Stimulated activated naive B cell treated with anti-CD40 and anti-IgM and Interleukin-4, amounts not matched to agents 10 μg/mL and 1 μg/mL and 100 μg/mL, for 72 hours (primary cell): ENCODE measurements around the gene ZNF618.

ENCODE experiments used
- ATAC-seq, 2 donors: fragments of 150-1000 bp; cut with Tn5 transposase; replicated peaks; 2 replicates each; pipeline ENCODE4 v1.10.0; 2021; ENCODE audit warnings: moderate library complexity in 1 of 2
- DNase-seq: peaks from one replicate; pipeline ENCODE4 v3.0.0; 2021
- H3K27ac Mint-ChIP-seq: one replicate; pipeline ENCODE4 v1.8.0; 2022; ENCODE audit warnings: mild to moderate bottlenecking, mixed read lengths
- H3K27me3 Mint-ChIP-seq, 2 donors: one replicate each; pipeline ENCODE4 v1.8.0; 2022; ENCODE audit warnings: mixed read lengths in 2 of 2
- H3K36me3 Mint-ChIP-seq, 2 donors: one replicate each; pipeline ENCODE4 v1.8.0; 2022; ENCODE audit warnings: mixed read lengths in 2 of 2, mild to moderate bottlenecking in 1 of 2
- H3K4me1 Mint-ChIP-seq, 2 donors: one replicate each; pipeline ENCODE4 v1.8.0; 2022; ENCODE audit warnings: mixed read lengths in 2 of 2, mild to moderate bottlenecking in 1 of 2
- H3K4me3 Mint-ChIP-seq, 2 donors: one replicate each; pipeline ENCODE4 v1.8.0; 2022; ENCODE audit warnings: mild to moderate bottlenecking in 2 of 2, mixed read lengths in 2 of 2, moderate library complexity in 1 of 2
- H3K9me3 Mint-ChIP-seq, 2 donors: one replicate each; pipeline ENCODE4 v1.8.0; 2022; ENCODE audit warnings: mixed read lengths in 2 of 2, mild to moderate bottlenecking in 1 of 2

Gene ZNF618

GRCh38 chr9:114092336-114092735, 216.2 kb downstream of the ZNF618 start:
- DNase-seq (no peak), ATAC-seq (no peak)
- H3K4me3 Mint-ChIP-seq: no peak overlapping the region
- H3K27ac Mint-ChIP-seq: no peak overlapping the region
- no peaks in the 10 kb centered on the region for H3K9me3 Mint-ChIP-seq
- peaks cover 6 to 13% of the 10 kb centered on the region in 2 donors for H3K4me1 Mint-ChIP-seq
- no peaks in the 10 kb centered on the region for H3K36me3 Mint-ChIP-seq
- H3K27me3 Mint-ChIP-seq: peaks cover 37 to 41% of the 10 kb centered on the region in 2 donors

DNA sequence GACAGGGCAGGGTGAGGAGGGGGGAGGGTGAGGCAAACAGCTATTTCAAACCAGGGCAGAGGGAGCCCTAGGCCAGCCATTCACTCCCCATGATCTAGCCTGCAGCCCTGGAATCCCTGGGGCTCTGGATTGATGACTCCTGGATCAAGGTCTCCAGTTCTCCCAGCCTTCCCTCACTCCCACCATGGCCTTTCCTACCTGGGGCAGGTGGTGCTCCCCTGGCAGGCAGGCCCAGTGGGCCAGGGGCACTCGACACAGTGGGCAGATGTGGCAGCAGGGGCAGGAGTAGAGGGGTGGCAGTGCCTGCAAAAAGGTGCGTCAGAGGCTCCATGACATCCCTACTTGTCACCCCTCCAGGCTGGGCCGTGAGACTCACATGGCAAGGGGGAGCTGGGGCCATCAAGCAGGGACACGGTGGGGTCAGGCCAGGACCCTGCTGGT, 216.9 kb downstream of the ZNF618 start:
- no peak overlapping the region for H3K4me3 Mint-ChIP-seq
- peaks cover 9 to 18% of the 10 kb centered on the region in 2 donors for H3K4me1 Mint-ChIP-seq
- no peaks in the 10 kb centered on the region for H3K9me3 Mint-ChIP-seq
- H3K36me3 Mint-ChIP-seq: no peaks in the 10 kb centered on the region
- ATAC-seq (no peak), DNase-seq (no peak)
- peaks cover 41 to 46% of the 10 kb centered on the region in 2 donors for H3K27me3 Mint-ChIP-seq
- no peak overlapping the region for H3K27ac Mint-ChIP-seq

GRCh38 chr9:114093761-114094505, 217.8 kb downstream of the ZNF618 start:
- no peak overlapping the region for H3K4me3 Mint-ChIP-seq

GRCh38 chr9:114094971-114095370, 218.9 kb downstream of the ZNF618 start:
- ATAC-seq (no peak), DNase-seq (no peak)
- Mint-ChIP-seq H3K36me3 (no peaks in the 10 kb centered on the region), H3K4me3 (no peak overlapping the region), H3K4me1 (peaks cover 9 to 18% of the 10 kb centered on the region in 2 donors), H3K27me3 (peaks cover 50% of the 10 kb centered on the region in 2 donors), H3K9me3 (no peaks in the 10 kb centered on the region), H3K27ac (no peak overlapping the region)

More at GRCh38 chr9:114093761-114094505, 217.8 kb downstream of the ZNF618 start:
- Mint-ChIP-seq H3K4me1 (peaks cover 9 to 18% of the 10 kb centered on the region in 2 donors), H3K27me3 (peaks cover 43 to 47% of the 10 kb centered on the region in 2 donors), H3K27ac (no peak overlapping the region), H3K36me3 (no peaks in the 10 kb centered on the region), H3K9me3 (no peaks in the 10 kb centered on the region)
- DNase-seq (no peak), ATAC-seq (no peak)

DNA sequence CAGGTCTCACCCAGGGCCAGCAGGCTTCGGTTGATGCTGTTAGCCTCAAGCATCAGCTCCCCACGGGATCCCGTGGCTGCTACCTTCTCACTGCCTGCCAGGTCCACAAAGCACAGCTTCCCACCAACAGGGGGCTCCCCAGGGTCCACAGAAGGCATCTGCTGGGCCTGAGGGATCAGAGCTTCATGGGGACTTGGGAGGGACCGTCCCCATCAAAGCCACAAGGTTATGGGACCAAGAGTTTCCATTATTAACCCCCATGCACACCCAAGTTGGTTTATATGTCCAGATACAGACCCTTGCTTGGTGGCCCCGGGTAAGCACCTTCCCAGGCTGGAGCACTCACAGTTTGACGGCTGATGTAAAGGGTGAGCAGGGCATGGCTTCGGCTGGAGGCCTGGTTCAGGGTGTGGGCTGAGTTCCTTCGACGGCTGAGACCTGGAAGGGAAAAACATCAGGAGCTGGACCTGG, 220.0 kb downstream of the ZNF618 start:
- no peaks in the 10 kb centered on the region for H3K9me3 Mint-ChIP-seq
- H3K4me1 Mint-ChIP-seq: peaks cover 9 to 18% of the 10 kb centered on the region in 2 donors
- no peaks in the 10 kb centered on the region for H3K36me3 Mint-ChIP-seq
- peaks cover 46 to 49% of the 10 kb centered on the region in 2 donors for H3K27me3 Mint-ChIP-seq
- DNase-seq (no peak), ATAC-seq (no peak)
- no peak overlapping the region for H3K4me3 Mint-ChIP-seq
- no peak overlapping the region for H3K27ac Mint-ChIP-seq

DNA sequence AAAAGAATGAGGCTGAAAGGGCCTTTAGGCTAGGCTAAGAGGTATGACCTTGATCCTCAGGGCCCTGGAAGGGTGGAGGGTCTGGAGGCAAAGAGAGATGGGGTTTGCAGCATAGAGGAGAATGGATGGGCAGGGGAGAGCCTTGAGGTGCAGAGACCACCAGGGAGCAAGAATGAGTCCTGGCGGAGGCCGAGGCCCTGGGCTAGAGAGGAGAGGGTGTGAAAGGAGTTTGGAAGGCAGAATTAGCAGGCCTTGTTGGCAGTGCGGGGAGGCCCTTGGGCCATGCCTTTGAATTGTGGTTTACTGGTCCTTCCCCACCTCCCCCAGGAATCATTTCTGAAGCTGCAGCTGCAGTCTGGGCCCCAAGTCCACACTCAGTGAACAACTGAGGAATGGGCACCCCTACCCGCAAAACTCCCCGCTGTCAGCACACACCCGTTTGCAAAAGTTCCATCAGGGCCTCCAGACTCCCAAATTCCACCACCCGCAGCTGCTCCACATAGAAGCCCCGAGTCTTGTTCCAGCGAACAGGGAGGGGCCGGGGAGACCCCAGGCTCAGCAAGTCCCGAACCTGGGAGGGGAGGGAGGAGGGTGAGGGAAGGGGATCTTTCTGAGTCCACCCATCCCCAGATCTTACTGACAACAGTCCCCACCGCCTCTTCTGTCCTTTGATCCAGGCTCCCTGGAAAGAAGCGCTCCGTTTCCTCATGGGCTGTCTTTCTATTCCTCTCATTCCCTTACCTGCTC, 220.9 kb downstream of the ZNF618 start:
- peaks cover 53 to 54% of the 10 kb centered on the region in 2 donors for H3K27me3 Mint-ChIP-seq
- DNase-seq (no peak), ATAC-seq (no peak)
- H3K4me1 Mint-ChIP-seq: peaks cover 9 to 18% of the 10 kb centered on the region in 2 donors
- H3K9me3 Mint-ChIP-seq: peaks cover 3 to 6% of the 10 kb centered on the region in 2 donors
- peak overlapping the region in 1 of 2 donors; percentile 50 for H3K4me3 Mint-ChIP-seq
- H3K27ac Mint-ChIP-seq: no peak overlapping the region
- peaks cover 3% of the 10 kb centered on the region in 2 donors for H3K36me3 Mint-ChIP-seq

GRCh38 chr9:114097613-114098020, 221.5 kb downstream of the ZNF618 start:
- Mint-ChIP-seq H3K36me3 (peaks cover 3% of the 10 kb centered on the region in 2 donors), H3K27ac (no peak overlapping the region), H3K9me3 (peaks cover 3 to 10% of the 10 kb centered on the region in 2 donors), H3K4me1 (peaks cover 9 to 18% of the 10 kb centered on the region in 2 donors), H3K4me3 (peak overlapping the region; percentile 32 to 50), H3K27me3 (peaks cover 55 to 58% of the 10 kb centered on the region in 2 donors)
- no peak for ATAC-seq
- no peak for DNase-seq

DNA sequence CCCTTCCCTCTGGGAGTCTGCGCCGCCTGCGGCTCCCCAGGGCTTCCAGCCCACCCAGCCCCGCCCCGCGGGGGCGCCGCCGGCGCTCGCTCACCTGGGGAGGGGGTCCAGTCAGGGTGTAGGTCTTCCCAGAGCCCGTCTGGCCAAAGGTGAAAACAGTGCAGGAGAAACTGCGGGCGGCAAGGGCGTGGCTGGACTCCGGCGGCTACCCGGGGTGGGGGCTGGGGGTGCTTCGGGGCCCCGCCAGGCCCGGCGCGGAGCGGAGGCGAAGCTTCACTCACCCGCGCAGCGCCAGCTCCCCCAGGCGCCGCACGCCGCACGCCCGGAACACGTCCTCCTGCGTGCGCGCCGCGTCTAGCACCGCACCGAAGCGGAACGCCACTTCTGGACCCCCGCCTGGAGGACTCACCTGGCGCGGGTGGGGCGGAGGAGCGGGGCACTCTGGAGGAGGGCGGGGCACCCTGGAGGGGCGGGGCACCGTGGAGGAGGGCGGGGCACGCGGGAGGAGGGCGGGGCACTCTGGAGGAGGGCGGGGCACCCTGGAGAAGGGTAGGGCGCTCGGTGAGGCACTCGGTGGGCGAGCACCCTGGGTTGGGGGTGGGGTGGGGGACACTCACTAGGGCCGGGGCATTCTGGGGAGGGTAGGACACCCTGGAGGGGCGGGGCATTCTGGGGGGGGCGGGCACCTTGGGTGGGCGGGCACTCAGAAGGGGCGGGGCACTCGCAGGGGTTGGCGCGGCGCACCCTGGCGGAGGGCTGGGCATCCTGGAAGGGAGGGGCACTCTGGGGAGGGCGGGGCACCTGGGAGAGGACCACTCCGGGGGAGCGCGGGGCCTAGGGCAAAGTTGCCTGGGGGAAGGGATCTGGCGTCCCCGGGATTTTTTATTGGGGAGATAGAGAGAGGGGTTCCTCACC, 222.2 kb downstream of the ZNF618 start:
- DNase-seq: no peak
- peaks cover 9 to 18% of the 10 kb centered on the region in 2 donors for H3K4me1 Mint-ChIP-seq
- H3K4me3 Mint-ChIP-seq: peak overlapping the region; percentile 50 to 68

GRCh38 chr9:114098936-114099668, 223.0 kb downstream of the ZNF618 start, which contains the start of gene KIF12:
KIF12 (minus strand) TSS chr9:114099292; CDS start chr9:114099276, 16 bp downstream.
- peak within 1 kb of the TSS; percentile 50 to 68 for H3K4me3 Mint-ChIP-seq
- H3K9me3 Mint-ChIP-seq: peaks cover 3 to 11% of the 10 kb centered on the region in 2 donors
- peaks cover 3% of the 10 kb centered on the region in 2 donors for H3K36me3 Mint-ChIP-seq
- peaks cover 52 to 67% of the 10 kb centered on the region in 2 donors for H3K27me3 Mint-ChIP-seq
- ATAC-seq: no peak
- H3K27ac Mint-ChIP-seq: no peak within 1 kb of the TSS
- peaks cover 9 to 18% of the 10 kb centered on the region in 2 donors for H3K4me1 Mint-ChIP-seq
- DNase-seq: no peak

More for the DNA sequence above, 222.2 kb downstream of the ZNF618 start:
- peak; percentile 69 to 79 for ATAC-seq
- Mint-ChIP-seq H3K9me3 (peaks cover 3 to 11% of the 10 kb centered on the region in 2 donors), H3K27me3 (peaks cover 52 to 65% of the 10 kb centered on the region in 2 donors), H3K36me3 (peaks cover 3% of the 10 kb centered on the region in 2 donors), H3K27ac (no peak overlapping the region)

DNA sequence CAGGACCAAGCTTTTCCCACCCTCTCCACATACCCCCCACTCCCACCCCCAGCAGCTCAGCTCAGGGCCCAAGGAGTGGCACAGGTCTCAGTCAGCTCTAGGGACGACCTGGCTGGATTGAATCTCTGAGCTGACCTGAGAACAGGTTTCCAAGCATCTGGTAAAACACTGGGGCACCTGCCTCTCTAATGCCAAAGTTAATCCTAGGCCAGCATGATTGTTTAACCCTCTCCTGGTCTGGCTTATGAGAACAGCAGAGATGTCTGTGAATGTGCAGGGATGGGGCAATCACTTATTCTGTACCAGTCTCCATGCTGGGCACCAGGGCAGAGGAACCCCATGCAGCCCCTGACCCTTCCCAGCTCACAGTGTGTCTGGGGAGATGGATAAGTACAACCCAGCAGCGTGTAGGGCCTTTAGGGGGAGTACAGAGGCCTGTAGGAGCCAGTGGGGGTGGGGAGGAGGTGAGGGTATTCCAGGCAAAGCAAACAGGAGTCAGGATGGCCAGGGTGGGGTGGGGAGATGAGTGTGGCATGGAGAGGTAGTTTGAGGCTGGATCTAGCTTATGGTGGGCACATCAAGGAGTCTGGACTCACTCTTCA, 223.7 kb downstream of the ZNF618 start:
- peaks cover 48 to 62% of the 10 kb centered on the region in 2 donors for H3K27me3 Mint-ChIP-seq
- H3K36me3 Mint-ChIP-seq: peaks cover 3% of the 10 kb centered on the region in 2 donors

GRCh38 chr9:114100536-114100935, 224.4 kb downstream of the ZNF618 start:
- H3K4me3 Mint-ChIP-seq: no peak overlapping the region
- H3K27ac Mint-ChIP-seq: no peak overlapping the region
- peaks cover 41 to 54% of the 10 kb centered on the region in 2 donors for H3K27me3 Mint-ChIP-seq
- ATAC-seq (no peak), DNase-seq (no peak)
- H3K36me3 Mint-ChIP-seq: peaks cover 3% of the 10 kb centered on the region in 2 donors
- H3K4me1 Mint-ChIP-seq: peaks cover 9 to 18% of the 10 kb centered on the region in 2 donors
- peaks cover 3 to 11% of the 10 kb centered on the region in 2 donors for H3K9me3 Mint-ChIP-seq

More for the DNA sequence above, 223.7 kb downstream of the ZNF618 start:
- peaks cover 9 to 18% of the 10 kb centered on the region in 2 donors for H3K4me1 Mint-ChIP-seq
- ATAC-seq (no peak), DNase-seq (no peak)
- H3K9me3 Mint-ChIP-seq: peaks cover 3 to 11% of the 10 kb centered on the region in 2 donors
- no peak overlapping the region for H3K27ac Mint-ChIP-seq
- H3K4me3 Mint-ChIP-seq: no peak overlapping the region

GRCh38 chr9:114102484-114102883, 226.4 kb downstream of the ZNF618 start:
- DNase-seq (no peak), ATAC-seq (no peak)
- Mint-ChIP-seq H3K27me3 (peaks cover 29 to 42% of the 10 kb centered on the region in 2 donors), H3K36me3 (peaks cover 3% of the 10 kb centered on the region in 2 donors), H3K9me3 (peaks cover 3 to 11% of the 10 kb centered on the region in 2 donors), H3K4me1 (peaks cover 2 to 3% of the 10 kb centered on the region in 2 donors), H3K4me3 (no peak overlapping the region), H3K27ac (no peak overlapping the region)
